Measurements from ENCODE around the gene PGPEP1.
"Not testable (repeated sequence)": the region's sequence is repeated elsewhere in the genome, so short reads cannot be mapped to it uniquely, and the experiment has no call there.

PGPEP1 gene

GRCh38 chr19:18308948-18309325 is 31.5 kb upstream of the PGPEP1 start:
- no peak for DNase-seq

- DNase-seq, result no peak
These were observed 30.8 kb upstream of the PGPEP1 start for GRCh38 chr19:18309525-18310064.

- DNase-seq, result no peak
These were observed 30.1 kb upstream of the PGPEP1 start for GRCh38 chr19:18310118-18310909.

- no peak for DNase-seq
These were observed 29.4 kb upstream of the PGPEP1 start for GRCh38 chr19:18310966-18311365.

GRCh38 chr19:18311502-18312091 is 28.8 kb upstream of the PGPEP1 start:
- DNase-seq, result no peak

GRCh38 chr19:18312092-18312534 is 28.3 kb upstream of the PGPEP1 start:
- DNase-seq, result no peak

GRCh38 chr19:18313398-18313797 is 27.0 kb upstream of the PGPEP1 start:
- no peak for DNase-seq

GRCh38 chr19:18317961-18318800 is 22.2 kb upstream of the PGPEP1 start:
- peak; percentile 39 to 60 for DNase-seq

- DNase-seq, result no peak
These were observed 20.7 kb upstream of the PGPEP1 start for GRCh38 chr19:18319591-18320135.

GRCh38 chr19:18320865-18321733 is 19.3 kb upstream of the PGPEP1 start:
- DNase-seq, result no peak

GRCh38 chr19:18321734-18322102 is 18.7 kb upstream of the PGPEP1 start:
- DNase-seq, result peak in 1 of 2 donors; percentile 41

GRCh38 chr19:18322318-18322758 is 18.1 kb upstream of the PGPEP1 start:
- peak; percentile 62 to 67 for DNase-seq

- peak; percentile 99 to 100 for DNase-seq
These were observed 17.5 kb upstream of the PGPEP1 start, which contains the start of gene LSM4 for GRCh38 chr19:18322759-18323460. Gene LSM4, minus strand, starts transcription at chr19:18323076. Its CDS starts 56 bp downstream, at chr19:18323020.

- not testable (repeated sequence) for DNase-seq
These were observed 16.0 kb upstream of the PGPEP1 start for GRCh38 chr19:18324373-18324731.

GRCh38 chr19:18326772-18327171 is 13.6 kb upstream of the PGPEP1 start:
- no peak for DNase-seq

GRCh38 chr19:18328340-18329034 is 11.9 kb upstream of the PGPEP1 start:
- DNase-seq, result peak; percentile 83 to 89

- no peak for DNase-seq
These were observed 11.4 kb upstream of the PGPEP1 start for GRCh38 chr19:18329035-18329376.

- no peak for DNase-seq
These were observed 9.5 kb upstream of the PGPEP1 start for GRCh38 chr19:18330868-18331267.

GRCh38 chr19:18332917-18333530 is 7.4 kb upstream of the PGPEP1 start:
- no peak for DNase-seq

GRCh38 chr19:18333680-18334079 is 6.7 kb upstream of the PGPEP1 start:
- no peak for DNase-seq
